ENCODE data around the gene LDLRAD4.

Gene LDLRAD4

GRCh38 chr18:13630716-13631268 is 412.2 kb downstream of the LDLRAD4 start:
- TF ChIP-seq CTCF (IDR thresholded peaks at IDR 0.05; ENCODE audit: insufficient read depth, low read length) (no peak), GABPA (IDR thresholded peaks at IDR 0.05; ENCODE audit: low read depth) (no peak), REST (IDR thresholded peaks at IDR 0.05; ENCODE audit: insufficient replicate concordance, low read depth) (no peak), SPI1 (IDR thresholded peaks at IDR 0.05; ENCODE audit: borderline replicate concordance, low read depth) (no peak), POLR2AphosphoS5 (IDR thresholded peaks at IDR 0.05; ENCODE audit: low read depth) (no peak)

DNA sequence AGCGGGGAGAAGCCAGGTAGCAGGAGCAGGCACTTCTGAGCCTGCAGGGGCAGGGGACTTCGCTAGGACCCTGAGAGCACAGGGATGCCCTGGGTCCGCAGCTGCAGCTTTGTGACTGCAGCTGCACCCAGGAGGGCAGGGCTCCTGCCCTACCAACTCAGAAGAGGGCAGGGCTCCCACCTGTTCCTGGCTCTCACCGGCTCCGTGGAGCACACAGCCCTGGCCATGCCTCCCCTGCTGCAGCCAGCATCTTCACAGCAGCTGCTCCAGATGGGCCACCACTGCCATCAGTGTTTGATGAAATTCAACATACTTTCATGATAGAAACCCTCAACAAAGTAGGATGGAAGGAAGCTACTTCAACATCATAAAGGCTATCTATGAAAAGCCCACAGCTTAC is 415.1 kb downstream of the LDLRAD4 start:
- Histone ChIP-seq H3K27ac (replicated peaks) (no peak overlapping the region), H3K27me3 (ENCODE audit: insufficient read depth, poor library complexity, severe bottlenecking) (no peaks in the 10 kb centered on the region), H3K4me3 (replicated peaks; ENCODE audit: insufficient read depth, low read length) (no peak overlapping the region)
- no peak for TF ChIP-seq GABPA (IDR thresholded peaks at IDR 0.05; ENCODE audit: low read depth)
- TF ChIP-seq REST (IDR thresholded peaks at IDR 0.05; ENCODE audit: insufficient replicate concordance, low read depth): no peak
- no peak for TF ChIP-seq CTCF (IDR thresholded peaks at IDR 0.05; ENCODE audit: insufficient read depth, low read length)
- DNase-seq (ENCODE audit: low read depth in 1 of 2, low spot score in 1 of 2): no peak

More at GRCh38 chr18:13630716-13631268, 412.2 kb downstream of the LDLRAD4 start:
- Histone ChIP-seq H3K27me3 (ENCODE audit: insufficient read depth, poor library complexity, severe bottlenecking) (no peaks in the 10 kb centered on the region), H3K27ac (replicated peaks) (no peak overlapping the region), H3K4me3 (replicated peaks; ENCODE audit: insufficient read depth, low read length) (no peak overlapping the region)
- no peak for DNase-seq (ENCODE audit: low read depth in 1 of 2, low spot score in 1 of 2)

DNA sequence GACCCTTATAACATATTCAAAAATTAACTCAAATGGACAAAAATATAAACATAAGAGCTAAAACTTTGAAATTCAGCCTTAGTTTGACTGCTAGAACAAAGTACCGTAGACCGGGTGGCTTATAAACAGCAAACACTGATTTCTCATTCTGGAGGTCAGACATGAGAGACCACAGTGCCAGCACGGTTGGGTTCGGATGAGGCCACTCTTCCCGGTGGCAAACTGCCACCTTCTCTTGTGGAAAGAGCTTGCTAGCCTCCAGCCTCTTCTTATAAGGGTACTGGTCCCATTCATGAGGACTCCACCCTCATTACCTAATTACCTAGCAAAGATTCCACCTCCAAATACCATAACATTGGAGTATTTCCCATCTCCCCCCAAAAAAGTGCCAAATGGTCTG is 416.5 kb downstream of the LDLRAD4 start:
- H3K4me3 ChIP-seq (replicated peaks; ENCODE audit: insufficient read depth, low read length): no peak overlapping the region
- DNase-seq (ENCODE audit: low read depth in 1 of 2, low spot score in 1 of 2): no peak
- H3K27me3 ChIP-seq (ENCODE audit: insufficient read depth, poor library complexity, severe bottlenecking): no peaks in the 10 kb centered on the region
- H3K27ac ChIP-seq (replicated peaks): no peak overlapping the region
- no peak for TF ChIP-seq POLR2AphosphoS5 (IDR thresholded peaks at IDR 0.05; ENCODE audit: low read depth)
- no peak for TF ChIP-seq SPI1 (IDR thresholded peaks at IDR 0.05; ENCODE audit: borderline replicate concordance, low read depth)
- TF ChIP-seq GABPA (IDR thresholded peaks at IDR 0.05; ENCODE audit: low read depth): no peak
- no peak for TF ChIP-seq CTCF (IDR thresholded peaks at IDR 0.05; ENCODE audit: insufficient read depth, low read length)
- TF ChIP-seq REST (IDR thresholded peaks at IDR 0.05; ENCODE audit: insufficient replicate concordance, low read depth): no peak

Data from HL-60 (cell line).